K562 (cell line): ENCODE results near the gene RNASEH2A. TPM values are rescaled to one million over a fixed set of nuclear protein-coding genes. Genes with fewer than 3 reads are reported as not detected.

Experiments
- ATAC-seq: fragments of 200-7000 bp; cut with Tn5 transposase; 3 replicates; pipeline ENCODE4 v1.9.1; 2020; ENCODE audit warnings: moderate library complexity
- BruUV-seq: library from RNA; stranded (reverse); fragments of 400-500 nt; replicated peaks from 2 replicates; lab custom pipeline; 2021; lab: Mats Ljungman, UMichigan
- CTCF ChIA-PET: fragments of 300-600 bp; formaldehyde crosslinking; extraction: SDS; loops from one replicate; lab custom pipeline; 2021; ENCODE audit warnings: low intra/inter-chr PET ratio; lab: Yijun Ruan, JAX
- POLR2A ChIA-PET: fragments of 300-600, 350-650 bp; sonication (Branson Sonifier 250); formaldehyde crosslinking; extraction: SDS; loops from one replicate; lab custom pipeline; 2021; ENCODE audit warnings: antibody characterized with exemption, inconsistent platforms; lab: Yijun Ruan, JAX
- DNase-seq, 4 experiments: peaks; one replicate each; pipeline versions ENCODE4 v3.0.0 to v3.0.0-alpha.2; 2011 to 2018; ENCODE audit warnings: low spot score in 3 of 4, mixed read lengths in 3 of 4; ENCODE audit errors: extremely low read depth in 1 of 4
- FAIRE-seq: peaks from 2 replicates; lab custom pipeline; 2011; peaks lifted over from hg19 to GRCh38; lab: Jason Lieb, UNC
- H2AFZ ChIP-seq: 2 replicates; pipeline ENCODE4 v1.6.0; 2011; ENCODE audit warnings: low read depth, low read length, control low read depth, inconsistent platforms
- H3K27ac ChIP-seq: fragments of 200-600 bp; 3 replicates; pipeline ENCODE4 v1.8.0; 2011; ENCODE audit warnings: low read depth, mild to moderate bottlenecking, control low read depth, inconsistent platforms, low read length, moderate library complexity, mixed read lengths; ENCODE audit errors: extremely low read depth
- H3K27me3 ChIP-seq, 2 experiments: fragments of 300-600 bp in 1 of 2; 2 replicates in 1 of 2; 3 replicates in 1 of 2; pipeline versions ENCODE4 v1.6.0 to v1.8.0; 2011; ENCODE audit warnings: inconsistent platforms in 2 of 2, low read length in 2 of 2, mild to moderate bottlenecking in 1 of 2, mixed read lengths in 1 of 2, moderate library complexity in 1 of 2; ENCODE audit not compliant: control insufficient read depth in 2 of 2, insufficient read depth in 2 of 2
- H3K36me3 ChIP-seq: fragments of 300-600 bp; 3 replicates; pipeline ENCODE4 v1.8.0; 2011; ENCODE audit warnings: mild to moderate bottlenecking, low read length, inconsistent platforms; ENCODE audit not compliant: control insufficient read depth, insufficient read depth
- H3K4me1 ChIP-seq, 2 experiments: fragments of 200-600 bp in 1 of 2; replicated peaks in 1 of 2; 2 replicates in 1 of 2; 3 replicates in 1 of 2; pipeline versions ENCODE4 v1.5.1 to v1.8.0; 2011; ENCODE audit warnings: inconsistent platforms in 2 of 2, low read length in 2 of 2, mild to moderate bottlenecking in 1 of 2, mixed read lengths in 1 of 2, moderate library complexity in 1 of 2; ENCODE audit not compliant: control insufficient read depth in 2 of 2, insufficient read depth in 2 of 2
- H3K4me2 ChIP-seq: 2 replicates; pipeline ENCODE4 v1.6.1; 2011; ENCODE audit warnings: low read length, control low read depth, inconsistent platforms, mixed read lengths; ENCODE audit not compliant: insufficient read depth
- H3K4me3 ChIP-seq: fragments of 200-600 bp; sonication (generic), shearing (Covaris generic); 2 replicates; pipeline ENCODE4 v1.5.1; 2016; ENCODE audit warnings: control low read depth, inconsistent platforms
- H3K79me2 ChIP-seq: fragments of 200-600 bp; 3 replicates; pipeline ENCODE4 v1.8.0; 2011; ENCODE audit warnings: low read length, inconsistent platforms; ENCODE audit not compliant: control insufficient read depth, insufficient read depth
- H3K9ac ChIP-seq, 2 experiments: 2 replicates each; pipeline versions ENCODE4 v1.6.0 to v1.6.1; 2011; ENCODE audit warnings: low read depth in 2 of 2, low read length in 2 of 2, control low read depth in 1 of 2, inconsistent platforms in 1 of 2, mild to moderate bottlenecking in 1 of 2, mixed read lengths in 1 of 2; ENCODE audit not compliant: insufficient read depth in 1 of 2
- H3K9me1 ChIP-seq: one replicate; pipeline ENCODE4 v1.6.0; 2011; ENCODE audit warnings: inconsistent platforms, mild to moderate bottlenecking, low read length, moderate library complexity; ENCODE audit not compliant: control insufficient read depth, insufficient read depth
- H3K9me3 ChIP-seq: replicated peaks from 2 replicates; pipeline ENCODE4 v1.5.1; 2011; ENCODE audit warnings: low read depth, low read length, inconsistent platforms; ENCODE audit not compliant: control insufficient read depth, insufficient read depth
- H4K20me1 ChIP-seq: replicated peaks from 2 replicates; pipeline ENCODE4 v1.6.1; 2011; ENCODE audit warnings: low read length, inconsistent platforms, mixed read lengths; ENCODE audit not compliant: control insufficient read depth, insufficient read depth
- HDAC6 ChIP-seq: IDR thresholded peaks from 2 replicates; pipeline ENCODE4 v1.6.1; 2012; ENCODE audit warnings: low read depth, mild to moderate bottlenecking, control low read depth, inconsistent platforms, low read length, moderate library complexity
- KLF13 ChIP-seq: fragments of 450-650 bp; IDR thresholded peaks from 2 replicates; pipeline ENCODE4 v1.6.1; 2016; ENCODE audit warnings: missing genetic modification characterization, low read depth, mild to moderate bottlenecking, missing compliant biosample characterization, moderate library complexity, borderline replicate concordance
- NFXL1 ChIP-seq: fragments of 450-650 bp; formaldehyde crosslinking; IDR thresholded peaks from 2 replicates; pipeline ENCODE4 v1.4.0; 2021; ENCODE audit warnings: mild to moderate bottlenecking
- SAP30 ChIP-seq: fragments of 200-600 bp; sonication (generic); IDR thresholded peaks from 2 replicates; pipeline ENCODE4 v1.6.1; 2012; ENCODE audit warnings: borderline replicate concordance, low read depth, mild to moderate bottlenecking, moderate library complexity, low read length, control low read depth, inconsistent platforms; ENCODE audit not compliant: insufficient read depth, poor library complexity, severe bottlenecking
- SMARCA5 ChIP-seq: fragments of 450-650 bp; IDR thresholded peaks from 2 replicates; pipeline ENCODE4 v1.6.1; 2016
- SP1 ChIP-seq: sonication (generic); formaldehyde crosslinking; IDR thresholded peaks from 2 replicates; pipeline ENCODE4 v1.8.1; 2022; ENCODE audit warnings: mild to moderate bottlenecking, missing genetic modification reagents
- VEZF1 ChIP-seq: fragments of 200-800 bp; sonication (Bioruptor generic); IDR thresholded peaks from 2 replicates; pipeline ENCODE4 v1.6.1; 2017; ENCODE audit warnings: missing genetic modification characterization, missing compliant biosample characterization
- ZNF175 ChIP-seq: fragments of 200-800 bp; sonication (Bioruptor generic); IDR thresholded peaks from 2 replicates; pipeline ENCODE4 v1.6.1; 2016; ENCODE audit warnings: low read depth, mild to moderate bottlenecking, missing genetic modification characterization, missing compliant biosample characterization
- ZNF217 ChIP-seq: sonication (generic); formaldehyde crosslinking; IDR thresholded peaks from 2 replicates; pipeline ENCODE4 v1.8.0; 2022; ENCODE audit warnings: mild to moderate bottlenecking, missing genetic modification reagents
- ZNF324 ChIP-seq: fragments of 250-450 bp; sonication (Bioruptor Pico); IDR thresholded peaks from 2 replicates; pipeline ENCODE4 v1.4.0; 2020; ENCODE audit warnings: mild to moderate bottlenecking
- WGBS: fragments of 100-300 bp; shearing (Covaris generic); methylation state at CpG from one replicate; pipeline ENCODE4 v1.1.6; 2016; ENCODE audit warnings: low coverage, mixed read lengths; ENCODE audit not compliant: insufficient coverage; ENCODE audit errors: missing lambda C conversion rate; 5-methylcytosine and 5-hydroxymethylcytosine counted together
- in situ Hi-C: fragments of 300-500 bp; cut with MboI; formaldehyde crosslinking; loops from 4 replicates; pipeline ENCODE4 v1.15.0; 2018; ENCODE audit warnings: inconsistent platforms, mixed read lengths
- intact Hi-C: fragments of 100-400 bp; cut with micrococcal nuclease; formaldehyde crosslinking; loops from 2 replicates; pipeline ENCODE4 v1.14.2; 2022
- polyA plus RNA-seq, 8 experiments: library from polyadenylated mRNA; depleted of rRNA in 4 of 8; stranded (reverse) in 5 of 8; unstranded in 3 of 8; fragments of >200 nt; fragmentation: Nextera tagmentation in 2 of 8; fragmentation: Illumina TruSeq in 1 of 8; extraction: Ambion mirVana in 2 of 8; extraction: Trizol in 1 of 8; gene quantifications; 2 replicates each; pipeline versions ENCODE4 v1.2.1 to v1.2.3, GENCODE V29; 2011 to 2014; ENCODE audit warnings: inconsistent platforms in 1 of 8, missing spikeins in 1 of 8
- total RNA-seq, 7 experiments: library from RNA; depleted of rRNA in 6 of 7; stranded (reverse); fragments of >200 nt in 6 of 7; fragmentation: Illumina TruSeq in 2 of 7; extraction: Trizol in 2 of 7; gene quantifications; 2 replicates each; pipeline versions ENCODE4 v1.2.1 to v1.2.3, GENCODE V29; 2011 to 2021; ENCODE audit warnings: low replicate concordance in 1 of 7
- TF ChIP-seq, protein P1 (sequence below): fragments of 250-450 bp; sonication (Bioruptor Pico); IDR thresholded peaks from 2 replicates; pipeline ENCODE4 v1.4.0; 2020; ENCODE audit warnings: mild to moderate bottlenecking, moderate library complexity
- TF ChIP-seq, protein P2 (sequence below): sonication (generic); formaldehyde crosslinking; IDR thresholded peaks from 2 replicates; pipeline ENCODE4 v1.8.1; 2022; ENCODE audit warnings: missing genetic modification reagents

RNASEH2A gene
- total and polyA plus RNA-seq, 9 of the 15 experiments (the other 6 are each of a cell fraction or from before 2014, with no cell fraction given) = 22.3 to 78.0 (median 61.7) TPM

- ATAC-seq (peak; percentile 83), DNase-seq (peak; percentile 88 to 93 (median 90)), FAIRE-seq (peak; percentile 72)
- intact Hi-C loops = no loop called here
- Histone ChIP-seq H3K9ac (peak within 1 kb of the TSS; percentile 90 to 96), H3K27me3 (no peaks in the 10 kb centered on the region), H3K4me1 (peaks cover 25 to 60% of the 10 kb centered on the region in 2 experiments; a peak in 4 of 5 replicates), H3K4me2 (peak within 1 kb of the TSS; percentile 82), H3K36me3 (peaks cover 32% of the 10 kb centered on the region; the same call in 2 of the 3 replicates), H2AFZ (peak within 1 kb of the TSS; percentile 97), H3K9me1 (no peaks in the 10 kb centered on the region), H3K27ac (peak within 1 kb of the TSS; percentile 90), H3K9me3 (no peaks in the 10 kb centered on the region), H3K4me3 (peak within 1 kb of the TSS; percentile 76), H4K20me1 (no peaks in the 10 kb centered on the region), H3K79me2 (peaks cover 33% of the 10 kb centered on the region)
- in situ Hi-C loops = no loop called here
- POLR2A ChIA-PET = interaction anchor here (0.6 to 2.7 kb wide), 7 partner anchors 9 to 42 kb away, joined by 3 to 29 read pairs (median 5); partner anchors contain the start of gene JUNB
- under 1% methylated on average over 74 of the region's 78 CpGs for WGBS
- CTCF ChIA-PET = interaction anchor here (0.6 kb wide), 1 partner anchor 500 kb away, joined by 3 read pairs; no protein-coding TSS in a partner anchor
- no TSS peak for BruUV-seq
- TF ChIP-seq, protein P1, sequence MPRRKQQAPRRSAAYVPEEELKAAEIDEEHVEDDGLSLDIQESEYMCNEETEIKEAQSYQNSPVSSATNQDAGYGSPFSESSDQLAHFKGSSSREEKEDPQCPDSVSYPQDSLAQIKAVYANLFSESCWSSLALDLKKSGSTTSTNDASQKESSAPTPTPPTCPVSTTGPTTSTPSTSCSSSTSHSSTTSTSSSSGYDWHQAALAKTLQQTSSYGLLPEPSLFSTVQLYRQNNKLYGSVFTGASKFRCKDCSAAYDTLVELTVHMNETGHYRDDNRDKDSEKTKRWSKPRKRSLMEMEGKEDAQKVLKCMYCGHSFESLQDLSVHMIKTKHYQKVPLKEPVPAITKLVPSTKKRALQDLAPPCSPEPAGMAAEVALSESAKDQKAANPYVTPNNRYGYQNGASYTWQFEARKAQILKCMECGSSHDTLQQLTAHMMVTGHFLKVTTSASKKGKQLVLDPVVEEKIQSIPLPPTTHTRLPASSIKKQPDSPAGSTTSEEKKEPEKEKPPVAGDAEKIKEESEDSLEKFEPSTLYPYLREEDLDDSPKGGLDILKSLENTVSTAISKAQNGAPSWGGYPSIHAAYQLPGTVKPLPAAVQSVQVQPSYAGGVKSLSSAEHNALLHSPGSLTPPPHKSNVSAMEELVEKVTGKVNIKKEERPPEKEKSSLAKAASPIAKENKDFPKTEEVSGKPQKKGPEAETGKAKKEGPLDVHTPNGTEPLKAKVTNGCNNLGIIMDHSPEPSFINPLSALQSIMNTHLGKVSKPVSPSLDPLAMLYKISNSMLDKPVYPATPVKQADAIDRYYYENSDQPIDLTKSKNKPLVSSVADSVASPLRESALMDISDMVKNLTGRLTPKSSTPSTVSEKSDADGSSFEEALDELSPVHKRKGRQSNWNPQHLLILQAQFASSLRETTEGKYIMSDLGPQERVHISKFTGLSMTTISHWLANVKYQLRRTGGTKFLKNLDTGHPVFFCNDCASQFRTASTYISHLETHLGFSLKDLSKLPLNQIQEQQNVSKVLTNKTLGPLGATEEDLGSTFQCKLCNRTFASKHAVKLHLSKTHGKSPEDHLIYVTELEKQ (CRISPR knock-in tag) = no peak
- peak; percentile 25; the same call in 1 of the 2 replicates for TF ChIP-seq SMARCA5
- TF ChIP-seq ZNF175 (CRISPR knock-in tag) = no peak
- TF ChIP-seq, protein P2, sequence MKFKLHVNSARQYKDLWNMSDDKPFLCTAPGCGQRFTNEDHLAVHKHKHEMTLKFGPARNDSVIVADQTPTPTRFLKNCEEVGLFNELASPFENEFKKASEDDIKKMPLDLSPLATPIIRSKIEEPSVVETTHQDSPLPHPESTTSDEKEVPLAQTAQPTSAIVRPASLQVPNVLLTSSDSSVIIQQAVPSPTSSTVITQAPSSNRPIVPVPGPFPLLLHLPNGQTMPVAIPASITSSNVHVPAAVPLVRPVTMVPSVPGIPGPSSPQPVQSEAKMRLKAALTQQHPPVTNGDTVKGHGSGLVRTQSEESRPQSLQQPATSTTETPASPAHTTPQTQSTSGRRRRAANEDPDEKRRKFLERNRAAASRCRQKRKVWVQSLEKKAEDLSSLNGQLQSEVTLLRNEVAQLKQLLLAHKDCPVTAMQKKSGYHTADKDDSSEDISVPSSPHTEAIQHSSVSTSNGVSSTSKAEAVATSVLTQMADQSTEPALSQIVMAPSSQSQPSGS (CRISPR knock-in tag) = no peak
- TF ChIP-seq KLF13 (tag) = no peak
- TF ChIP-seq ZNF217 (CRISPR knock-in tag) = no peak
- peak; percentile 58 for TF ChIP-seq SAP30
- TF ChIP-seq ZNF324 (CRISPR knock-in tag) = no peak
- TF ChIP-seq NFXL1 (CRISPR knock-in tag) = no peak
- peak; percentile 68 for TF ChIP-seq VEZF1 (CRISPR knock-in tag)
- TF ChIP-seq SP1 (CRISPR knock-in tag) = peak; percentile 79; the same call in 1 of the 2 replicates
- no peak for TF ChIP-seq HDAC6
Measured at GRCh38 chr19:12801466-12802266, 4.7 kb upstream of the RNASEH2A start, which contains the start of the genes PRDX2 and THSD8. Gene PRDX2, minus strand, starts transcription at chr19:12801800. Its CDS starts 539 bp downstream, at chr19:12801261. Gene THSD8, plus strand, starts transcription at chr19:12802069. Its CDS starts 3 bp downstream, at chr19:12802072.
